Peyer's patch (tissue), 4 donors: ENCODE data around the gene KIF7. TPM values are rescaled to one million over a fixed set of nuclear protein-coding genes. Genes with fewer than 3 reads are reported as not detected.

Experiments
- DNase-seq, 3 donors: peaks; one replicate each; pipeline ENCODE4 v3.0.0-alpha.2; 2017 to 2019
- H3K27ac ChIP-seq, 4 donors: fragments of 200-600 bp; sonication (generic); one replicate each; pipeline ENCODE4 v1.5.1; 2016 to 2019
- H3K27me3 ChIP-seq, 2 donors: fragments of 200-600 bp; sonication (generic); one replicate each; pipeline ENCODE4 v1.5.1; 2019
- H3K36me3 ChIP-seq, 3 donors: fragments of 200-600 bp; sonication (generic); one replicate each; pipeline ENCODE4 v1.5.1; 2016 to 2019
- H3K4me1 ChIP-seq, 4 donors: fragments of 200-600 bp; sonication (generic); one replicate each; pipeline ENCODE4 v1.5.1; 2016 to 2019
- H3K4me3 ChIP-seq, 4 donors: fragments of 200-600 bp; sonication (generic); 1 replicate in 3 of 4; 2 replicates in 1 of 4; pipeline ENCODE4 v1.5.1; 2016 to 2019; ENCODE audit warnings: mild to moderate bottlenecking in 1 of 4
- H3K9me3 ChIP-seq, 4 donors: fragments of 200-600 bp; sonication (generic); one replicate each; pipeline ENCODE4 v1.5.1; 2016 to 2019; ENCODE audit warnings: mild to moderate bottlenecking in 1 of 4
- CTCF ChIP-seq, 6 experiments: fragments of 450-650 bp in 4 of 6; fragments of 200-600 bp in 2 of 6; sonication (generic) in 1 of 6; IDR thresholded peaks; one replicate each; pipeline ENCODE4 v1.5.1; 2017 to 2019; ENCODE audit warnings: antibody characterized with exemption in 6 of 6, mild to moderate bottlenecking in 3 of 6, moderate library complexity in 1 of 6
- POLR2A ChIP-seq, 2 donors: fragments of 450-650 bp; IDR thresholded peaks; one replicate each; pipeline ENCODE4 v1.5.1; 2017; ENCODE audit warnings: antibody characterized with exemption in 2 of 2, mild to moderate bottlenecking in 2 of 2, moderate library complexity in 2 of 2
- total RNA-seq, 4 donors: library from RNA; depleted of rRNA; stranded (reverse); fragments of >200 nt; gene quantifications; one replicate each; pipeline ENCODE4 v1.1.0, GENCODE V29; 2016

KIF7 gene
- total RNA-seq, 4 donors from 2014 or later: 1.1 to 13.2 (median 2.3) TPM

GRCh38 chr15:89646416-89647141 is 8.7 kb downstream of the KIF7 start:
- Histone ChIP-seq H3K27me3 (no peaks in the 10 kb centered on the region), H3K36me3 (no peaks in the 10 kb centered on the region), H3K4me1 (peaks cover 0 to 4% (median 0%) of the 10 kb centered on the region in 4 donors), H3K9me3 (no peaks in the 10 kb centered on the region), H3K27ac (no peak overlapping the region), H3K4me3 (no peak overlapping the region)
- peak in 1 of 3 donors; percentile 44 for DNase-seq
- no peak for TF ChIP-seq POLR2A (IDR thresholded peaks at IDR 0.05)
- TF ChIP-seq CTCF (IDR thresholded peaks at IDR 0.05): no peak

- H3K9me3 ChIP-seq: no peaks in the 10 kb centered on the region
- TF ChIP-seq CTCF (IDR thresholded peaks at IDR 0.05) (no peak), POLR2A (IDR thresholded peaks at IDR 0.05) (no peak)
Observed at GRCh38 chr15:89645680-89646079, 9.6 kb downstream of the KIF7 start.

GRCh38 chr15:89642106-89642505 is 13.2 kb downstream of the KIF7 start:
- TF ChIP-seq POLR2A (IDR thresholded peaks at IDR 0.05) (no peak), CTCF (IDR thresholded peaks at IDR 0.05) (no peak)
- peak in 1 of 3 donors; percentile 23 for DNase-seq

More at GRCh38 chr15:89645680-89646079, 9.6 kb downstream of the KIF7 start:
- Histone ChIP-seq H3K27me3 (no peaks in the 10 kb centered on the region), H3K27ac (no peak overlapping the region), H3K36me3 (no peaks in the 10 kb centered on the region), H3K4me3 (no peak overlapping the region), H3K4me1 (peaks cover 0 to 4% (median 0%) of the 10 kb centered on the region in 4 donors)
- DNase-seq: no peak

GRCh38 chr15:89641053-89641452 is 14.2 kb downstream of the KIF7 start:
- H3K4me1 ChIP-seq: no peaks in the 10 kb centered on the region
- H3K9me3 ChIP-seq: no peaks in the 10 kb centered on the region
- TF ChIP-seq CTCF (IDR thresholded peaks at IDR 0.05) (no peak), POLR2A (IDR thresholded peaks at IDR 0.05) (no peak)
- H3K36me3 ChIP-seq: no peaks in the 10 kb centered on the region
- DNase-seq: peak in 1 of 3 donors; percentile 8
- no peak overlapping the region for H3K27ac ChIP-seq
- H3K4me3 ChIP-seq: no peak overlapping the region
- no peaks in the 10 kb centered on the region for H3K27me3 ChIP-seq

More at GRCh38 chr15:89642106-89642505, 13.2 kb downstream of the KIF7 start:
- Histone ChIP-seq H3K4me3 (no peak overlapping the region), H3K4me1 (no peaks in the 10 kb centered on the region), H3K9me3 (no peaks in the 10 kb centered on the region), H3K27me3 (no peaks in the 10 kb centered on the region), H3K27ac (no peak overlapping the region), H3K36me3 (no peaks in the 10 kb centered on the region)

- Histone ChIP-seq H3K36me3 (no peaks in the 10 kb centered on the region), H3K4me1 (no peaks in the 10 kb centered on the region), H3K27ac (no peak overlapping the region), H3K9me3 (no peaks in the 10 kb centered on the region), H3K27me3 (no peaks in the 10 kb centered on the region), H3K4me3 (no peak overlapping the region)
- no peak for TF ChIP-seq POLR2A (IDR thresholded peaks at IDR 0.05)
- no peak for TF ChIP-seq CTCF (IDR thresholded peaks at IDR 0.05)
- no peak for DNase-seq
Observed at GRCh38 chr15:89640245-89640644, 15.0 kb downstream of the KIF7 start.
